ENCODE data around the gene SNU13. TPM values are rescaled to one million over a fixed set of nuclear protein-coding genes. Genes with fewer than 3 reads are reported as not detected.
"Not testable (repeated sequence)": the region's sequence is repeated elsewhere in the genome, so short reads cannot be mapped to it uniquely, and the experiment has no call there.

Gene SNU13
- total RNA-seq, 1 donor from 2014 or later = 95.9 TPM

- peaks cover 11% of the 10 kb centered on the region for H3K4me1 ChIP-seq
- no peaks in the 10 kb centered on the region for H3K9me3 ChIP-seq
- no peak for TF ChIP-seq CTCF (IDR thresholded peaks at IDR 0.05)
- intact Hi-C loops (cut with DNase I) = no loop called here
- DNase-seq (peak; percentile 55), ATAC-seq (peak; percentile 52 to 53)
- peak overlapping the region; percentile 97 for H3K27ac ChIP-seq
- H3K27me3 ChIP-seq (ENCODE audit: low read depth) = no peaks in the 10 kb centered on the region
- no peaks in the 10 kb centered on the region for H3K36me3 ChIP-seq
- H3K4me3 ChIP-seq = peak overlapping the region; percentile 78
These were observed 734 bp downstream of the SNU13 start for GRCh38 chr22:41687901-41688364.

- peak overlapping the region; percentile 78 for H3K4me3 ChIP-seq
- ATAC-seq; DNase-seq; intact Hi-C loops (cut with DNase I); H3K9me3 ChIP-seq; H3K27ac ChIP-seq; H3K27me3 ChIP-seq (ENCODE audit: low read depth); H3K36me3 ChIP-seq: not testable (repeated sequence)
- H3K4me1 ChIP-seq = peaks cover 11% of the 10 kb centered on the region
These were observed 1.8 kb downstream of the SNU13 start for GRCh38 chr22:41686890-41687289.

GRCh38 chr22:41684194-41684593 is 4.5 kb downstream of the SNU13 start:
- no peak for TF ChIP-seq CTCF (IDR thresholded peaks at IDR 0.05)
- Histone ChIP-seq H3K36me3 (peaks cover 18% of the 10 kb centered on the region), H3K9me3 (no peaks in the 10 kb centered on the region), H3K27ac (no peak overlapping the region), H3K4me3 (no peak overlapping the region), H3K4me1 (peaks cover 16% of the 10 kb centered on the region), H3K27me3 (ENCODE audit: low read depth) (no peaks in the 10 kb centered on the region)
- intact Hi-C loops (cut with DNase I) = no loop called here
- ATAC-seq = no peak
- no peak for DNase-seq

GRCh38 chr22:41683616-41684015 is 5.1 kb downstream of the SNU13 start:
- no peaks in the 10 kb centered on the region for H3K27me3 ChIP-seq (ENCODE audit: low read depth)
- ATAC-seq (no peak), DNase-seq (no peak)
- no peak overlapping the region for H3K4me3 ChIP-seq
- intact Hi-C loops (cut with DNase I) = no loop called here
- no peaks in the 10 kb centered on the region for H3K9me3 ChIP-seq
- TF ChIP-seq CTCF (IDR thresholded peaks at IDR 0.05) = no peak
- peaks cover 24% of the 10 kb centered on the region for H3K36me3 ChIP-seq
- H3K27ac ChIP-seq = no peak overlapping the region
- peaks cover 16% of the 10 kb centered on the region for H3K4me1 ChIP-seq

GRCh38 chr22:41683052-41683451 is 5.6 kb downstream of the SNU13 start:
- peak overlapping the region; percentile 60 for H3K4me3 ChIP-seq
- ATAC-seq (no peak), DNase-seq (no peak)
- H3K4me1 ChIP-seq = peaks cover 16% of the 10 kb centered on the region
- H3K9me3 ChIP-seq = no peaks in the 10 kb centered on the region
- no peak for TF ChIP-seq CTCF (IDR thresholded peaks at IDR 0.05)
- H3K27ac ChIP-seq = peak overlapping the region; percentile 88
- intact Hi-C loops (cut with DNase I) = no loop called here
- H3K36me3 ChIP-seq = peaks cover 29% of the 10 kb centered on the region
- no peaks in the 10 kb centered on the region for H3K27me3 ChIP-seq (ENCODE audit: low read depth)

- Histone ChIP-seq H3K4me1 (peaks cover 11% of the 10 kb centered on the region), H3K36me3 (peaks cover 36% of the 10 kb centered on the region), H3K27ac (peak overlapping the region; percentile 88), H3K4me3 (peak overlapping the region; percentile 60), H3K27me3 (ENCODE audit: low read depth) (no peaks in the 10 kb centered on the region), H3K9me3 (no peaks in the 10 kb centered on the region)
- peak; percentile 97 to 98 for ATAC-seq
- intact Hi-C loops (cut with DNase I) = no loop called here
- no peak for TF ChIP-seq CTCF (IDR thresholded peaks at IDR 0.05)
- peak; percentile 87 for DNase-seq
These were observed 6.4 kb downstream of the SNU13 start for GRCh38 chr22:41682033-41682807.

Data from lower lobe of right lung (tissue), 2 donors.